ENCODE measurements around the gene CAMKV. TPM values are rescaled to one million over a fixed set of nuclear protein-coding genes. Genes with fewer than 3 reads are reported as not detected.
"Not testable (repeated sequence)": the region's sequence is repeated elsewhere in the genome, so short reads cannot be mapped to it uniquely, and the experiment has no call there.

The CAMKV gene
- total and polyA plus RNA-seq, 5 donors from 2014 or later, result not detected

- H3K4me3 ChIP-seq (ENCODE audit: low read depth, low read length), result no peak overlapping the region
- ATAC-seq (ENCODE audit: low read depth in 2 of 2) (no peak), DNase-seq (no peak)
- H3K27me3 Mint-ChIP-seq, result no peaks in the 10 kb centered on the region
- H3K9me3 Mint-ChIP-seq, result no peaks in the 10 kb centered on the region
- H3K27ac Mint-ChIP-seq, result no peak overlapping the region
- no peak overlapping the region for H3K27ac ChIP-seq (ENCODE audit: insufficient read depth, low read length, poor library complexity, severe bottlenecking)
- H3K27me3 ChIP-seq (ENCODE audit: control insufficient read depth, insufficient read depth, low read length), result no peaks in the 10 kb centered on the region
- H3K9me3 ChIP-seq (ENCODE audit: control insufficient read depth in 2 of 2, low read length in 2 of 2), result no peaks in the 10 kb centered on the region
- H3K36me3 Mint-ChIP-seq, result peaks cover 3% of the 10 kb centered on the region
- H3K36me3 ChIP-seq (ENCODE audit: control insufficient read depth, insufficient read depth, low read length), result no peaks in the 10 kb centered on the region
- H3K4me3 Mint-ChIP-seq, result no peak overlapping the region
- peaks cover 0 to 6% (median 2%) of the 10 kb centered on the region in 4 donors for H3K4me1 Mint-ChIP-seq
- H3K4me1 ChIP-seq (ENCODE audit: control insufficient read depth, insufficient read depth, low read length, poor library complexity, severe bottlenecking), result no peaks in the 10 kb centered on the region
These were observed 27.9 kb downstream of the CAMKV start for GRCh38 chr3:49841806-49842205.

- no peak for ATAC-seq (ENCODE audit: low read depth in 2 of 2)
These were observed 28.5 kb downstream of the CAMKV start for GRCh38 chr3:49841126-49841696.

GRCh38 chr3:49840388-49840787, 29.3 kb downstream of the CAMKV start:
- H3K27me3 ChIP-seq (ENCODE audit: control insufficient read depth, insufficient read depth, low read length), result no peaks in the 10 kb centered on the region
- no peaks in the 10 kb centered on the region for H3K4me1 ChIP-seq (ENCODE audit: control insufficient read depth, insufficient read depth, low read length, poor library complexity, severe bottlenecking)
- H3K9me3 ChIP-seq (ENCODE audit: control insufficient read depth in 2 of 2, low read length in 2 of 2), result no peaks in the 10 kb centered on the region
- no peak overlapping the region for H3K4me3 Mint-ChIP-seq
- no peak for ATAC-seq (ENCODE audit: low read depth in 2 of 2)
- no peak for DNase-seq
- no peak overlapping the region for H3K27ac ChIP-seq (ENCODE audit: insufficient read depth, low read length, poor library complexity, severe bottlenecking)
- H3K4me3 ChIP-seq (ENCODE audit: low read depth, low read length), result no peak overlapping the region
- H3K36me3 ChIP-seq (ENCODE audit: control insufficient read depth, insufficient read depth, low read length), result no peaks in the 10 kb centered on the region
- peaks cover 3% of the 10 kb centered on the region for H3K36me3 Mint-ChIP-seq
- peaks cover 0 to 6% (median 2%) of the 10 kb centered on the region in 4 donors for H3K4me1 Mint-ChIP-seq
- H3K9me3 Mint-ChIP-seq, result no peaks in the 10 kb centered on the region
- H3K27ac Mint-ChIP-seq, result no peak overlapping the region
- no peaks in the 10 kb centered on the region for H3K27me3 Mint-ChIP-seq

More at GRCh38 chr3:49841126-49841696, 28.5 kb downstream of the CAMKV start:
- no peaks in the 10 kb centered on the region for H3K9me3 ChIP-seq (ENCODE audit: control insufficient read depth in 2 of 2, low read length in 2 of 2)
- DNase-seq, result peak in 1 of 3 donors; percentile 45
- H3K4me3 Mint-ChIP-seq, result no peak overlapping the region
- H3K4me1 ChIP-seq (ENCODE audit: control insufficient read depth, insufficient read depth, low read length, poor library complexity, severe bottlenecking), result no peaks in the 10 kb centered on the region
- H3K27ac ChIP-seq (ENCODE audit: insufficient read depth, low read length, poor library complexity, severe bottlenecking), result no peak overlapping the region
- H3K9me3 Mint-ChIP-seq, result no peaks in the 10 kb centered on the region
- no peaks in the 10 kb centered on the region for H3K36me3 ChIP-seq (ENCODE audit: control insufficient read depth, insufficient read depth, low read length)
- peaks cover 0 to 6% (median 2%) of the 10 kb centered on the region in 4 donors for H3K4me1 Mint-ChIP-seq
- H3K27ac Mint-ChIP-seq, result no peak overlapping the region
- H3K36me3 Mint-ChIP-seq, result peaks cover 3% of the 10 kb centered on the region
- H3K27me3 Mint-ChIP-seq, result no peaks in the 10 kb centered on the region
- H3K27me3 ChIP-seq (ENCODE audit: control insufficient read depth, insufficient read depth, low read length), result no peaks in the 10 kb centered on the region
- no peak overlapping the region for H3K4me3 ChIP-seq (ENCODE audit: low read depth, low read length)

GRCh38 chr3:49839193-49839809, 30.4 kb downstream of the CAMKV start:
- H3K36me3 Mint-ChIP-seq, result peaks cover 6% of the 10 kb centered on the region
- H3K4me1 Mint-ChIP-seq, result peaks cover 0 to 6% (median 2%) of the 10 kb centered on the region in 4 donors
- Histone ChIP-seq H3K27ac (ENCODE audit: insufficient read depth, low read length, poor library complexity, severe bottlenecking) (no peak overlapping the region), H3K9me3 (ENCODE audit: control insufficient read depth in 2 of 2, low read length in 2 of 2) (no peaks in the 10 kb centered on the region), H3K4me3 (ENCODE audit: low read depth, low read length) (no peak overlapping the region), H3K36me3 (ENCODE audit: control insufficient read depth, insufficient read depth, low read length) (no peaks in the 10 kb centered on the region), H3K27me3 (ENCODE audit: control insufficient read depth, insufficient read depth, low read length) (no peaks in the 10 kb centered on the region), H3K4me1 (ENCODE audit: control insufficient read depth, insufficient read depth, low read length, poor library complexity, severe bottlenecking) (no peaks in the 10 kb centered on the region)
- ATAC-seq (ENCODE audit: low read depth in 2 of 2), result peak; percentile 82 to 89
- no peaks in the 10 kb centered on the region for H3K9me3 Mint-ChIP-seq
- H3K4me3 Mint-ChIP-seq, result no peak overlapping the region
- peak; percentile 66 to 84 (median 79) for DNase-seq
- H3K27ac Mint-ChIP-seq, result peak overlapping the region in 2 of 3 donors; percentile 4 to 82
- H3K27me3 Mint-ChIP-seq, result no peaks in the 10 kb centered on the region

- H3K9me3 Mint-ChIP-seq, result no peaks in the 10 kb centered on the region
- no peaks in the 10 kb centered on the region for H3K9me3 ChIP-seq (ENCODE audit: control insufficient read depth in 2 of 2, low read length in 2 of 2)
- no peaks in the 10 kb centered on the region for H3K27me3 Mint-ChIP-seq
- no peak overlapping the region for H3K27ac ChIP-seq (ENCODE audit: insufficient read depth, low read length, poor library complexity, severe bottlenecking)
- no peaks in the 10 kb centered on the region for H3K4me1 Mint-ChIP-seq
- no peaks in the 10 kb centered on the region for H3K27me3 ChIP-seq (ENCODE audit: control insufficient read depth, insufficient read depth, low read length)
- no peaks in the 10 kb centered on the region for H3K4me1 ChIP-seq (ENCODE audit: control insufficient read depth, insufficient read depth, low read length, poor library complexity, severe bottlenecking)
- DNase-seq (no peak), ATAC-seq (ENCODE audit: low read depth in 2 of 2) (no peak)
- peaks cover 12% of the 10 kb centered on the region for H3K36me3 Mint-ChIP-seq
- H3K4me3 Mint-ChIP-seq, result no peak overlapping the region
- H3K36me3 ChIP-seq (ENCODE audit: control insufficient read depth, insufficient read depth, low read length), result no peaks in the 10 kb centered on the region
- H3K4me3 ChIP-seq (ENCODE audit: low read depth, low read length), result no peak overlapping the region
- H3K27ac Mint-ChIP-seq, result peak overlapping the region in 2 of 3 donors; percentile 32 to 65
These were observed 38.4 kb downstream of the CAMKV start for GRCh38 chr3:49831341-49831740.

GRCh38 chr3:49826016-49826415, 43.7 kb downstream of the CAMKV start:
- ATAC-seq (ENCODE audit: low read depth in 2 of 2), result no peak
- H3K27ac ChIP-seq (ENCODE audit: insufficient read depth, low read length, poor library complexity, severe bottlenecking), result no peak overlapping the region
- Mint-ChIP-seq H3K4me3 (no peak overlapping the region), H3K36me3 (peaks cover 9% of the 10 kb centered on the region), H3K4me1 (no peaks in the 10 kb centered on the region), H3K27me3 (no peaks in the 10 kb centered on the region), H3K27ac (no peak overlapping the region), H3K9me3 (no peaks in the 10 kb centered on the region)
- no peaks in the 10 kb centered on the region for H3K36me3 ChIP-seq (ENCODE audit: control insufficient read depth, insufficient read depth, low read length)
- no peaks in the 10 kb centered on the region for H3K27me3 ChIP-seq (ENCODE audit: control insufficient read depth, insufficient read depth, low read length)
- no peaks in the 10 kb centered on the region for H3K4me1 ChIP-seq (ENCODE audit: control insufficient read depth, insufficient read depth, low read length, poor library complexity, severe bottlenecking)
- DNase-seq, result no peak
- H3K4me3 ChIP-seq (ENCODE audit: low read depth, low read length), result no peak overlapping the region
- no peaks in the 10 kb centered on the region for H3K9me3 ChIP-seq (ENCODE audit: control insufficient read depth in 2 of 2, low read length in 2 of 2)

- H3K4me1 Mint-ChIP-seq, result not testable (repeated sequence)
These were observed 46.6 kb downstream of the CAMKV start for GRCh38 chr3:49823131-49823530.

More at GRCh38 chr3:49823131-49823530, 46.6 kb downstream of the CAMKV start:
- not testable (repeated sequence) for H3K27ac ChIP-seq (ENCODE audit: insufficient read depth, low read length, poor library complexity, severe bottlenecking); ATAC-seq (ENCODE audit: low read depth in 2 of 2); H3K9me3 ChIP-seq (ENCODE audit: control insufficient read depth in 2 of 2, low read length in 2 of 2); H3K36me3 ChIP-seq (ENCODE audit: control insufficient read depth, insufficient read depth, low read length); H3K9me3 Mint-ChIP-seq; H3K27me3 Mint-ChIP-seq; H3K4me1 ChIP-seq (ENCODE audit: control insufficient read depth, insufficient read depth, low read length, poor library complexity, severe bottlenecking); H3K27ac Mint-ChIP-seq; DNase-seq; H3K36me3 Mint-ChIP-seq; H3K4me3 Mint-ChIP-seq; H3K27me3 ChIP-seq (ENCODE audit: control insufficient read depth, insufficient read depth, low read length); H3K4me3 ChIP-seq (ENCODE audit: low read depth, low read length)
